HepG2 (cell line): ENCODE data around the gene ABL2. TPM values are rescaled to one million over a fixed set of nuclear protein-coding genes. Genes with fewer than 3 reads are reported as not detected.

Experiments used
- AGO2 ChIP-seq: fragments of 200-400 bp; formaldehyde crosslinking; optimal IDR thresholded peaks from 2 replicates; pipeline ENCODE3; 2017; ENCODE audit warnings: mild to moderate bottlenecking, low read depth, low read length, moderate library complexity
- HMGA1 ChIP-seq: sonication (generic); formaldehyde crosslinking; conservative IDR thresholded peaks from 2 replicates; pipeline ENCODE4 v1.4.0; 2020; ENCODE audit warnings: missing genetic modification reagents
- KDM2A ChIP-seq: sonication (generic); formaldehyde crosslinking; IDR thresholded peaks from 2 replicates; pipeline ENCODE4 v1.4.0; 2020; ENCODE audit warnings: low read depth, missing genetic modification reagents, borderline replicate concordance
- MTA1 ChIP-seq: sonication (generic); formaldehyde crosslinking; IDR thresholded peaks from 2 replicates; pipeline ENCODE4 v1.4.0; 2020; ENCODE audit warnings: missing genetic modification reagents, mild to moderate bottlenecking, borderline replicate concordance
- MYC ChIP-seq: sonication (generic); formaldehyde crosslinking; IDR thresholded peaks from 2 replicates; pipeline ENCODE4 v1.9.0; 2021; ENCODE audit warnings: missing genetic modification reagents, borderline replicate concordance
- NR1H2 ChIP-seq: sonication (generic); formaldehyde crosslinking; IDR thresholded peaks from 2 replicates; pipeline ENCODE4 v1.8.1; 2022; ENCODE audit warnings: low read depth, missing genetic modification reagents, borderline replicate concordance
- NRL ChIP-seq: sonication (generic); formaldehyde crosslinking; IDR thresholded peaks from 2 replicates; pipeline ENCODE4 v1.5.0; 2020; ENCODE audit warnings: missing genetic modification reagents, mild to moderate bottlenecking, moderate library complexity, borderline replicate concordance
- RBM22 ChIP-seq: fragments of 200-400 bp; formaldehyde crosslinking; optimal IDR thresholded peaks from 2 replicates; pipeline ENCODE3; 2017; ENCODE audit warnings: mild to moderate bottlenecking, low read length, moderate library complexity
- SALL1 ChIP-seq: sonication (generic); formaldehyde crosslinking; IDR thresholded peaks from 2 replicates; pipeline ENCODE4 v1.8.0; 2022; ENCODE audit warnings: mild to moderate bottlenecking, missing genetic modification reagents
- SNRNP70 ChIP-seq: fragments of 200-400 bp; formaldehyde crosslinking; IDR thresholded peaks from 2 replicates; pipeline ENCODE4 v1.6.1; 2017; ENCODE audit warnings: mild to moderate bottlenecking, low read depth, low read length, moderate library complexity
- TGIF2 ChIP-seq: IDR thresholded peaks from 2 replicates; pipeline ENCODE4 v1.6.1; 2016; ENCODE audit warnings: control low read depth, missing compliant biosample characterization
- ZNF383 ChIP-seq: sonication (generic); formaldehyde crosslinking; IDR thresholded peaks from 2 replicates; pipeline ENCODE4 v1.4.0; 2020; ENCODE audit warnings: missing genetic modification reagents, mild to moderate bottlenecking, borderline replicate concordance
- ZNF468 ChIP-seq: sonication (generic); formaldehyde crosslinking; IDR thresholded peaks from 2 replicates; pipeline ENCODE4 v1.8.0; 2022; ENCODE audit warnings: mild to moderate bottlenecking, moderate library complexity, missing genetic modification reagents
- ZNF850 ChIP-seq: sonication (generic); formaldehyde crosslinking; conservative IDR thresholded peaks from 2 replicates; pipeline ENCODE4 v1.9.0; 2021; ENCODE audit warnings: mild to moderate bottlenecking, missing genetic modification reagents
- polyA plus RNA-seq, 8 experiments: library from polyadenylated mRNA; depleted of rRNA in 3 of 8; stranded (reverse) in 7 of 8; unstranded in 1 of 8; fragments of >200 nt; fragmentation: Illumina TruSeq in 4 of 8; extraction: Trizol in 4 of 8; gene quantifications; 2 replicates each; pipeline versions ENCODE4 v1.2.1 to v1.2.3, GENCODE V29; 2011 to 2016; ENCODE audit warnings: low read depth in 4 of 8, missing spikeins in 1 of 8, mixed read lengths in 1 of 8; ENCODE audit not compliant: insufficient read depth in 1 of 8
- total RNA-seq, 5 experiments: library from RNA; depleted of rRNA; stranded (reverse); fragments of >200 nt; fragmentation: Illumina TruSeq; extraction: Trizol; gene quantifications; 2 replicates each; pipeline ENCODE4 v1.2.3, GENCODE V29; 2016; ENCODE audit warnings: low read depth in 1 of 5
- TF ChIP-seq, protein P1 (sequence below): sonication (generic); formaldehyde crosslinking; IDR thresholded peaks from 2 replicates; pipeline ENCODE4 v1.4.0; 2020; ENCODE audit warnings: mild to moderate bottlenecking, missing genetic modification reagents
- TF ChIP-seq, protein P2 (sequence below), 2 experiments: fragments of 450-650 bp in 1 of 2; sonication (generic) in 1 of 2; formaldehyde crosslinking; IDR thresholded peaks; 2 replicates each; pipeline versions ENCODE4 v1.5.0 to v1.8.0; 2020 to 2022; ENCODE audit warnings: mild to moderate bottlenecking in 1 of 2, missing genetic modification reagents in 1 of 2
- TF ChIP-seq, protein P3 (sequence below), 2 experiments: sonication (generic) in 1 of 2; formaldehyde crosslinking in 1 of 2; IDR thresholded peaks; 2 replicates each; pipeline versions ENCODE4 v1.4.0 to v1.6.1; 2018 to 2020; ENCODE audit warnings: missing genetic modification reagents in 2 of 2, borderline replicate concordance in 1 of 2, low read depth in 1 of 2, mild to moderate bottlenecking in 1 of 2, missing biosample characterization in 1 of 2

Gene ABL2
- total and polyA plus RNA-seq, 2 of the 13 experiments (the other 11 are each of a cell fraction or from before 2014, with no cell fraction given): 5.8 to 6.0 TPM

DNA sequence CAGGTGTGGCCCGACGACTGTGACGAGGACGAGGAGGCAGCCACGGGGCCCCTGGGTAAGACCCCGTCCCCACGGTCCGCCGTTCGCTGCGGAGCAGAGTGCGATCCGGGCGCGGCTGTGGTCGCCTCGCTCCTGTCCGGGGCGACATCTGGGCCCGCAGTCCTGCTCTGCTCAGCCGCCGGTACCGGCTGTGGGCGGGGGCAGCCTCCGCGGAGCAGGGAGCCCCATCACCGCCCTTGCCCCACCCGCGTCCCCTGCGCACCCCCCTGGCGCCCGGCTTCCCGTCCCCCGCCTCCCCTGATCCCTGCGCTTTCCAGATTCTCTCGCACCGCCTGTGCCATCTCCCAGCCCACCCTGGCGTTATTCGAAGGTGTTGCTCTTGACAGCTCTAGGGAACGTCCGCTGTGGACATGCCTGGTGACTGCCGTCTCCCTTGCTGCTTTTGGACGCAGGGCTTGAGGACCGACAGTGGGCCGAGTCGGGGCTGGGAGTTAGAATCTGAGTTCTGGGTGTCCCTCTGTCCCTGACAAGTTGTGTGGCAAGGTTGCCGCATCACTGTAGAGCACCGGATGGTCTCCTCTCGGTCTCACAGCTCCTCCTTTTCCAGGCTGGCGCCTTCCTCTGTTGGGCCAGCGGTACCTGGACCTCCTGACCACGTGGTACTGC is 147.0 kb downstream of the ABL2 start (continued):
- TF ChIP-seq ZNF383 (CRISPR knock-in tag): 0 out of 2 replicates have a peak, but pooled peaks have one; percentile 13
- TF ChIP-seq, protein P1, sequence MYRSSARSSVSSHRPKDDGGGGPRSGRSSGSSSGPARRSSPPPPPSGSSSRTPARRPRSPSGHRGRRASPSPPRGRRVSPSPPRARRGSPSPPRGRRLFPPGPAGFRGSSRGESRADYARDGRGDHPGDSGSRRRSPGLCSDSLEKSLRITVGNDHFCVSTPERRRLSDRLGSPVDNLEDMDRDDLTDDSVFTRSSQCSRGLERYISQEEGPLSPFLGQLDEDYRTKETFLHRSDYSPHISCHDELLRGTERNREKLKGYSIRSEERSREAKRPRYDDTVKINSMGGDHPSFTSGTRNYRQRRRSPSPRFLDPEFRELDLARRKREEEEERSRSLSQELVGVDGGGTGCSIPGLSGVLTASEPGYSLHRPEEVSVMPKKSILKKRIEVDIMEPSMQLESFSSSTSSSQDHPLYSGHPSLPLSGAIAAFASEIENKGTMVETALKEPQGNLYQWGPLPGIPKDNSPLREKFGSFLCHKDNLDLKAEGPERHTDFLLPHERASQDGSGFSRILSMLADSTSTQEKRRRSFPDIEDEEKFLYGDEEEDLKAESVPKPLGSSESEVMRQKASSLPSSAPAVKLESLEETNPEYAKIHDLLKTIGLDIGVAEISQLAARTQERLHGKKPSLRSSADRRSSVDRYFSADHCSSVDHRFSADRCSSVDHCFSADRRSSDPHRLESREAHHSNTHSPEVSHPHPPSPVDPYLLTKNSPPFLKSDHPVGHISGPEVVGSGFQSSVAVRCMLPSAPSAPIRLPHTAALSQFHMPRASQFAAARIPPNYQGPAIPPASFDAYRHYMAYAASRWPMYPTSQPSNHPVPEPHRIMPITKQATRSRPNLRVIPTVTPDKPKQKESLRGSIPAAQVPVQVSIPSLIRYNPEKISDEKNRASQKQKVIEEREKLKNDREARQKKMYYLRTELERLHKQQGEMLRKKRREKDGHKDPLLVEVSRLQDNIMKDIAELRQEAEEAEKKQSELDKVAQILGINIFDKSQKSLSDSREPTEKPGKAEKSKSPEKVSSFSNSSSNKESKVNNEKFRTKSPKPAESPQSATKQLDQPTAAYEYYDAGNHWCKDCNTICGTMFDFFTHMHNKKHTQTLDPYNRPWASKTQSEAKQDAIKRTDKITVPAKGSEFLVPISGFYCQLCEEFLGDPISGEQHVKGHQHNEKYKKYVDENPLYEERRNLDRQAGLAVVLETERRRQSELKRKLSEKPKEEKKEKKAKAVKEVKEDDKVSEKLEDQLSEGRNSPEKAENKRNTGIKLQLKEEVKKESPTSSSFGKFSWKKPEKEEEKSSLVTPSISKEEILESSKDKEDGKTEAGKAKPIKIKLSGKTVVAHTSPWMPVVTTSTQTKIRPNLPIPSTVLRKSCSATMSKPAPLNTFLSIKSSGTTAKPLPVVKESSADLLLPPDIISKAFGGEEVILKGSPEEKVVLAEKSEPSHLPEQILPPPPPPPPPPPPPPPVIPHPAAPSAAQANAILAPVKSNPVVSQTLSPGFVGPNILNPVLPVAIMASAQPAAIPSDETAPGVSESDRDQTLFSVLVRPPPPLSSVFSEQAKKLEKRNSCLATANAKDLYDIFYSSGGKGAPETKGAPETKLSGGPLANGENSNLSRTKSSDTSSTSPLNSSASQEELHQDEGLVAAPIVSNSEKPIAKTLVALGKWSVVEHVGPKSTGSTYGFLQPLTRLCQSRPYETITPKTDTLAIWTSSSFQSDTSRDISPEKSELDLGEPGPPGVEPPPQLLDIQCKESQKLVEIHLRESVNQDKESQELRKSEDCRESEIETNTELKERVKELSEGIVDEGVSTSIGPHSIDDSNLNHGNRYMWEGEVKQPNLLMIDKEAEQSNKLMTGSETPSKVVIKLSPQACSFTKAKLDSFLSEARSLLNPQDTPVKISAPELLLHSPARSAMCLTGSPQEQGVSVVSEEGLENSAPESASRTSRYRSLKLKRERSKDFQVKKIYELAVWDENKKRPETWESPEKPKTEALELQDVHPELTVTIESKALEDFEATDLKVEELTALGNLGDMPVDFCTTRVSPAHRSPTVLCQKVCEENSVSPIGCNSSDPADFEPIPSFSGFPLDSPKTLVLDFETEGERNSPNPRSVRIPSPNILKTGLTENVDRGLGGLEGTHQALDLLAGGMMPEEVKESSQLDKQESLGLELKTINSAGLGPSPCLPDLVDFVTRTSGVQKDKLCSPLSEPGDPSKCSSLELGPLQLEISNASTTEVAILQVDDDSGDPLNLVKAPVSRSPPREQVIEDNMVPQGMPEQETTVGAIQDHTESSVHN: 0 out of 2 replicates have a peak, but pooled peaks have one; percentile 36
- TF ChIP-seq NRL (CRISPR knock-in tag): no peak
- TF ChIP-seq, protein P2, sequence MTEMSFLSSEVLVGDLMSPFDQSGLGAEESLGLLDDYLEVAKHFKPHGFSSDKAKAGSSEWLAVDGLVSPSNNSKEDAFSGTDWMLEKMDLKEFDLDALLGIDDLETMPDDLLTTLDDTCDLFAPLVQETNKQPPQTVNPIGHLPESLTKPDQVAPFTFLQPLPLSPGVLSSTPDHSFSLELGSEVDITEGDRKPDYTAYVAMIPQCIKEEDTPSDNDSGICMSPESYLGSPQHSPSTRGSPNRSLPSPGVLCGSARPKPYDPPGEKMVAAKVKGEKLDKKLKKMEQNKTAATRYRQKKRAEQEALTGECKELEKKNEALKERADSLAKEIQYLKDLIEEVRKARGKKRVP (CRISPR knock-in tag; IDR thresholded peaks at IDR 0.05): 0 out of 4 replicates have a peak, but pooled peaks of 1 of the 2 experiments have one; percentile 3
- peak; percentile 65 for TF ChIP-seq MTA1
- TF ChIP-seq, protein P3, sequence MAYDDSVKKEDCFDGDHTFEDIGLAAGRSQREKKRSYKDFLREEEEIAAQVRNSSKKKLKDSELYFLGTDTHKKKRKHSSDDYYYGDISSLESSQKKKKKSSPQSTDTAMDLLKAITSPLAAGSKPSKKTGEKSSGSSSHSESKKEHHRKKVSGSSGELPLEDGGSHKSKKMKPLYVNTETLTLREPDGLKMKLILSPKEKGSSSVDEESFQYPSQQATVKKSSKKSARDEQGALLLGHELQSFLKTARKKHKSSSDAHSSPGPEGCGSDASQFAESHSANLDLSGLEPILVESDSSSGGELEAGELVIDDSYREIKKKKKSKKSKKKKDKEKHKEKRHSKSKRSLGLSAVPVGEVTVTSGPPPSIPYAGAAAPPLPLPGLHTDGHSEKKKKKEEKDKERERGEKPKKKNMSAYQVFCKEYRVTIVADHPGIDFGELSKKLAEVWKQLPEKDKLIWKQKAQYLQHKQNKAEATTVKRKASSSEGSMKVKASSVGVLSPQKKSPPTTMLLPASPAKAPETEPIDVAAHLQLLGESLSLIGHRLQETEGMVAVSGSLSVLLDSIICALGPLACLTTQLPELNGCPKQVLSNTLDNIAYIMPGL (CRISPR knock-in tag; IDR thresholded peaks at IDR 0.05; ENCODE audit: borderline replicate concordance in 1 of 2, low read depth in 1 of 2): peak in 1 of 2 experiments; percentile 10; a peak in 2 of 4 replicates
- TF ChIP-seq KDM2A (CRISPR knock-in tag): peak; percentile 5; the same call in 1 of the 2 replicates
- 0 out of 2 replicates have a peak, but pooled peaks have one; percentile 10 for TF ChIP-seq SALL1 (CRISPR knock-in tag)
- TF ChIP-seq ZNF468: 0 out of 2 replicates have a peak, but pooled peaks have one; percentile 45
- TF ChIP-seq MYC (CRISPR knock-in tag): peak; percentile 76; the same call in 1 of the 2 replicates
- TF ChIP-seq HMGA1 (CRISPR knock-in tag): no peak
- peak; percentile 80; the same call in 1 of the 2 replicates for TF ChIP-seq TGIF2
- TF ChIP-seq RBM22: no peak
- TF ChIP-seq ZNF850 (CRISPR knock-in tag): peak; percentile 78; the same call in 1 of the 2 replicates
- TF ChIP-seq SNRNP70: no peak
- TF ChIP-seq NR1H2 (CRISPR knock-in tag): no peak
- TF ChIP-seq AGO2: peak; percentile 43
